Measurements from ENCODE around the gene MEGF9. TPM values are rescaled to one million over a fixed set of nuclear protein-coding genes. Genes with fewer than 3 reads are reported as not detected.
"Not testable (repeated sequence)": the region's sequence is repeated elsewhere in the genome, so short reads cannot be mapped to it uniquely, and the experiment has no call there.

MEGF9 gene
- total RNA-seq, 2 experiments from 2014 or later, result 6.3 to 6.7 TPM

DNA sequence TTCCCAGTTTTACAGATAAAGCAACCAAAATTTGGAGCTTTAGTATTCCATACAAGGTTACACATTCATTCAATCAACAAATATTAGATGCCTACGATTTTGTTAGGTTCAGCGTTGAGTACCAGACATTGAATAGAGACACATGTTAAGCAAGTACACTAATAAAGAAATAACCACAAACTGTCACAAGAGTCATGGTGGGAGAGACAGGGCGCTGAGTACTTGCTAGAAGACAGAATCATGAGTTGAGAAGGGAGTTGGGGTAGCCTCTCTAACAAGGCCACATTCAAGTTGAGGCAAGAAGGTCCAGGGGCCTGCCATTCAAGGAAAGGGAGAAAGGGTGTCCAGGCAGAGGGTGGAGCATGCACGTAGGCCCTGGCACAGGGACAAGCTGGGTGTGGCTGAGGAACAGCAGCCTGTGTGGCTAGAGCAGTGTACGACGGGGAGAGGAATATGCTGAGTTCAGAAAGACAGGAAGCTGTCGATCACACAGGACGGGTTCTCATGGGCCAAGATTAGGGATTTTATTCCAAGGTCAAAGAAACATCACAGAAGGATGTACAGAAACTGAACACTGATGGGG, 151.3 kb downstream of the MEGF9 start:
- POLR2A ChIA-PET, result no interaction called here
- DNase-seq (no peak), ATAC-seq (no peak)
- no peak overlapping the region for H3K4me3 Mint-ChIP-seq
- CTCF ChIA-PET, result no interaction called here
- H3K27me3 Mint-ChIP-seq (ENCODE audit: low read depth), result no peaks in the 10 kb centered on the region
- no peaks in the 10 kb centered on the region for H3K9me3 Mint-ChIP-seq (ENCODE audit: insufficient read depth)
- H3K4me1 Mint-ChIP-seq (ENCODE audit: low read depth), result peaks cover 6% of the 10 kb centered on the region
- H3K36me3 Mint-ChIP-seq (ENCODE audit: low read depth), result peaks cover 54% of the 10 kb centered on the region
- H3K27ac Mint-ChIP-seq, result no peak overlapping the region

GRCh38 chr9:120561709-120562108, 152.6 kb downstream of the MEGF9 start:
- no peak for DNase-seq
- Mint-ChIP-seq H3K27me3 (ENCODE audit: low read depth) (no peaks in the 10 kb centered on the region), H3K27ac (no peak overlapping the region), H3K9me3 (ENCODE audit: insufficient read depth) (no peaks in the 10 kb centered on the region), H3K36me3 (ENCODE audit: low read depth) (peaks cover 55% of the 10 kb centered on the region), H3K4me1 (ENCODE audit: low read depth) (peaks cover 6% of the 10 kb centered on the region), H3K4me3 (no peak overlapping the region)
- ChIA-PET POLR2A (no interaction called here), CTCF (no interaction called here)
- no peak for ATAC-seq

- Mint-ChIP-seq H3K27ac (no peak overlapping the region), H3K9me3 (ENCODE audit: insufficient read depth) (no peaks in the 10 kb centered on the region), H3K4me3 (no peak overlapping the region), H3K4me1 (ENCODE audit: low read depth) (peaks cover 6% of the 10 kb centered on the region), H3K36me3 (ENCODE audit: low read depth) (peaks cover 51% of the 10 kb centered on the region), H3K27me3 (ENCODE audit: low read depth) (no peaks in the 10 kb centered on the region)
- POLR2A ChIA-PET, result no interaction called here
- CTCF ChIA-PET, result no interaction called here
- DNase-seq (no peak), ATAC-seq (no peak)
Measured at GRCh38 chr9:120559546-120559945, 154.7 kb downstream of the MEGF9 start.

DNA sequence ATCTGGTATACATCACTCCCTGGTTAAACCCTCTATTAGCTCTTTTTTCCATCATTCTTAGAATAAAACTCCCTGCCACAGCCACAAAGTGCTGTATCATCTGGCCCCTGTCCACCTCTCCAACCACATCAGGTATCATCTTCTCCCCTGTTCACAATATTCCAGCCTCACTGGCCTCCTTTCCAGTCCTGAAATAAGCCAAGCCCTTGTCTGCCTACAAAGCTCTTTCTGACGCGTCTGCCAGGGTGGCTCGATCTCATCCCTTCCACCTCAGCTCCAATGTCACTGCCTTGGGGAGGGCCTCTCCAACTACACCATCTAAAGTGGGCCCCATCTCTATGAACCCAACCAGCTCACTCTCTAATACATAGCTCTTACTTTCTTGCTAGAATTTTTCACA, 155.8 kb downstream of the MEGF9 start:
- no peak for ATAC-seq
- DNase-seq, result no peak
- H3K27me3 Mint-ChIP-seq (ENCODE audit: low read depth), result no peaks in the 10 kb centered on the region
- peaks cover 49% of the 10 kb centered on the region for H3K36me3 Mint-ChIP-seq (ENCODE audit: low read depth)
- H3K4me3 Mint-ChIP-seq, result no peak overlapping the region
- H3K4me1 Mint-ChIP-seq (ENCODE audit: low read depth), result peaks cover 6% of the 10 kb centered on the region
- H3K27ac Mint-ChIP-seq, result no peak overlapping the region
- H3K9me3 Mint-ChIP-seq (ENCODE audit: insufficient read depth), result no peaks in the 10 kb centered on the region
- ChIA-PET POLR2A (no interaction called here), CTCF (interaction anchor here (0.9 kb wide), 1 partner anchor 13 kb away, joined by 3 read pairs; no protein-coding TSS in a partner anchor)

DNA sequence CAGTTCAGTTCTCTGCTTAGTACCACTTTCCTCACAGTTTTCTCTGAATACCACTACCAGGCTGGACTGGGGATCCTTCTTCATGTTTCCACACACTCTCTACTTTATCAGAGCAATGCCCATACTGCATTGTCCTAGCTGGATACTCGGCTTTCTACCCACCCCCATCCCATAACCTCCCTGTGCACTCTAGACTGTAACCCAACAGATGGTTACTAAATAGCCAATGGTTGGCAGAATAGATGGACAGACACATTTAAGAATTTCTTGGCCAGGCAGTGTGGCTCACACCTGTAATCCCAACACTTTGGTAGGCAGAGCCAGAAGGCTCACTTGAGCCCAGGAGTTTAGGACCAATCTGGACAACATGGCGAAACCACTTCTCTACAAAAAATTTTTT, 157.1 kb downstream of the MEGF9 start:
- CTCF ChIA-PET, result no interaction called here

DNA sequence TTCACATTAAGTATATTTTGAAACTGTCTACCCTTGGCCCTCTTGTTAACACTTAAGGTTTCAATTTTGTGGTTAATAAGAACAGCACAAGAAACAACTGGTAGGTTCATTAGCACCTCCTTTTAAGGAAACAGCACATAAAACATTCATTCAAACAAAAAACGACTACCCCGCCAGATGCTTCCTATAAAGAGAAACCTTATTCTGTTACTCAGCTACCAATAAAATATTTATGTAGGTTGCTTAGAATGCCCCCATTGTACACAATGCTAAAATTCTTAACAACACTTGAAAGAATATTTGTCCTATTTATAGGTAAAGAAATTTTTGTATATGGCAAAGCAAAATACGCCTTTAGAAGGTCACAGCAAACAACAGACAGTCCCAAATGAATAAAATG, 157.5 kb downstream of the MEGF9 start:
- H3K4me3 Mint-ChIP-seq, result no peak overlapping the region
- H3K27me3 Mint-ChIP-seq (ENCODE audit: low read depth), result no peaks in the 10 kb centered on the region
- no peaks in the 10 kb centered on the region for H3K9me3 Mint-ChIP-seq (ENCODE audit: insufficient read depth)
- POLR2A ChIA-PET, result no interaction called here
- ATAC-seq (no peak), DNase-seq (no peak)
- no peak overlapping the region for H3K27ac Mint-ChIP-seq
- H3K36me3 Mint-ChIP-seq (ENCODE audit: low read depth), result peaks cover 46% of the 10 kb centered on the region
- CTCF ChIA-PET, result no interaction called here
- peaks cover 6% of the 10 kb centered on the region for H3K4me1 Mint-ChIP-seq (ENCODE audit: low read depth)

More for the DNA sequence above, 157.1 kb downstream of the MEGF9 start:
- ATAC-seq (no peak), DNase-seq (no peak)
- H3K27ac Mint-ChIP-seq, result no peak overlapping the region
- no peaks in the 10 kb centered on the region for H3K27me3 Mint-ChIP-seq (ENCODE audit: low read depth)
- no peaks in the 10 kb centered on the region for H3K9me3 Mint-ChIP-seq (ENCODE audit: insufficient read depth)
- POLR2A ChIA-PET, result no interaction called here
- peaks cover 50% of the 10 kb centered on the region for H3K36me3 Mint-ChIP-seq (ENCODE audit: low read depth)
- H3K4me1 Mint-ChIP-seq (ENCODE audit: low read depth), result peaks cover 6% of the 10 kb centered on the region
- no peak overlapping the region for H3K4me3 Mint-ChIP-seq

DNA sequence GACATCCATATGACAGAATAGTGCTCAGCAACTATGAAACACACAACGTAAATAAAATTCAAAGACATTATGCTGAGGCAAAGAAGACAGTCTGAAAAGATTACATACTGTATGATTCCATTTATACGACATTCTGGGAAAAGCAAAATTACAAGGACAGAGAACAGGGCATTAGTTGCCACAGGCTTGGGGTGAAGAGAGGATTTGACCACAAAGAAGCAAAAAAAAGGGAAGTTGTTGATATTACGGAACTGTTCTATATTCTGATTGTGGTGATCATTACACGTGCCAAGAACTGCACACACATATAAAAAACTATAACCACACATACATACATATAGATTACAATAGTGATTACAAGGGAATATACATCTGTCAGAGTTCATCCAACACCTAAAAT, 158.4 kb downstream of the MEGF9 start:
- no peak for ATAC-seq
- CTCF ChIA-PET, result no interaction called here

GRCh38 chr9:120552210-120552704, 162.0 kb downstream of the MEGF9 start:
- H3K4me1 Mint-ChIP-seq (ENCODE audit: low read depth); H3K27ac Mint-ChIP-seq; ATAC-seq; H3K9me3 Mint-ChIP-seq (ENCODE audit: insufficient read depth); CTCF ChIA-PET; DNase-seq; H3K4me3 Mint-ChIP-seq; POLR2A ChIA-PET; H3K27me3 Mint-ChIP-seq (ENCODE audit: low read depth): not testable (repeated sequence)
- peaks cover 61% of the 10 kb centered on the region for H3K36me3 Mint-ChIP-seq (ENCODE audit: low read depth)

More for the DNA sequence above, 158.4 kb downstream of the MEGF9 start:
- Mint-ChIP-seq H3K36me3 (ENCODE audit: low read depth) (peaks cover 54% of the 10 kb centered on the region), H3K4me3 (no peak overlapping the region), H3K27me3 (ENCODE audit: low read depth) (no peaks in the 10 kb centered on the region), H3K27ac (no peak overlapping the region), H3K4me1 (ENCODE audit: low read depth) (peaks cover 6% of the 10 kb centered on the region), H3K9me3 (ENCODE audit: insufficient read depth) (no peaks in the 10 kb centered on the region)
- POLR2A ChIA-PET, result no interaction called here
- no peak for DNase-seq

Other genes with a start within 250 kb of the MEGF9 start
- gene CDK5RAP2, start 134.3 kb downstream of the MEGF9 start, total RNA-seq, result 100 to 1,000 TPM; 107 to 124 TPM
- 10 to 100 TPM; 90.0 to 90.9 TPM for gene FBXW2, start 78.9 kb upstream of the MEGF9 start, total RNA-seq
- gene PSMD5, start 128.5 kb upstream of the MEGF9 start, total RNA-seq, result 10 to 100 TPM; 47.9 to 50.7 TPM
- gene PHF19, start 162.7 kb upstream of the MEGF9 start, total RNA-seq, result 100 to 1,000 TPM; 273 to 290 TPM
- gene TRAF1, start 212.3 kb upstream of the MEGF9 start, total RNA-seq, result 10 to 100 TPM; 51.6 to 52.9 TPM